GM23338 (cell line): ENCODE measurements around the gene ATG4B. TPM values are rescaled to one million over a fixed set of nuclear protein-coding genes. Genes with fewer than 3 reads are reported as not detected.

Experiments used
- ATAC-seq: fragments of 200-7000 bp; cut with Tn5 transposase; 3 replicates; pipeline ENCODE4 v1.9.1; 2020
- DNase-seq: peaks from one replicate; pipeline ENCODE4 v3.0.0-alpha.2; 2015; ENCODE audit warnings: low spot score
- H2AFZ ChIP-seq: fragments of 200-600 bp; sonication (generic); 2 replicates; pipeline ENCODE4 v1.8.0; 2016; ENCODE audit warnings: antibody characterized with exemption, mild to moderate bottlenecking, moderate library complexity
- H3F3A ChIP-seq: fragments of 200-600 bp; sonication (generic); replicated peaks from 2 replicates; pipeline ENCODE4 v1.8.0; 2017; ENCODE audit warnings: antibody characterized with exemption, mixed run types, low read depth
- H3K27ac ChIP-seq: fragments of 200-600 bp; sonication (generic); 2 replicates; pipeline ENCODE4 v1.6.1; 2016; ENCODE audit warnings: low read depth
- H3K27me3 ChIP-seq: fragments of 200-600 bp; sonication (generic); 2 replicates; pipeline ENCODE4 v1.8.0; 2016; ENCODE audit warnings: mild to moderate bottlenecking, mixed run types, moderate library complexity; ENCODE audit not compliant: insufficient read depth
- H3K36me3 ChIP-seq: fragments of 200-600 bp; sonication (generic); 2 replicates; pipeline ENCODE4 v1.8.0; 2016; ENCODE audit warnings: mild to moderate bottlenecking; ENCODE audit not compliant: insufficient read depth
- H3K4me1 ChIP-seq: fragments of 200-600 bp; sonication (generic); 2 replicates; pipeline ENCODE4 v1.8.0; 2016; ENCODE audit warnings: mild to moderate bottlenecking, moderate library complexity; ENCODE audit not compliant: insufficient read depth
- H3K4me2 ChIP-seq: fragments of 200-600 bp; sonication (generic); 2 replicates; pipeline ENCODE4 v1.7.1; 2017; ENCODE audit warnings: mixed run types
- H3K4me3 ChIP-seq: fragments of 200-600 bp; sonication (generic); 2 replicates; pipeline ENCODE4 v1.6.1; 2016; ENCODE audit warnings: mixed run types
- H3K79me2 ChIP-seq: fragments of 200-600 bp; sonication (generic); replicated peaks from 2 replicates; pipeline ENCODE4 v1.8.0; 2017; ENCODE audit warnings: mild to moderate bottlenecking; ENCODE audit not compliant: insufficient read depth
- H3K9me2 ChIP-seq: fragments of 200-600 bp; sonication (generic); 2 replicates; pipeline ENCODE4 v1.8.0; 2017; ENCODE audit not compliant: insufficient read depth
- H4K20me1 ChIP-seq: fragments of 200-600 bp; sonication (generic); replicated peaks from 2 replicates; pipeline ENCODE4 v1.8.0; 2017; ENCODE audit warnings: mild to moderate bottlenecking; ENCODE audit not compliant: insufficient read depth
- H3K27ac Mint-ChIP-seq: 2 replicates; pipeline ENCODE4 v1.8.0; 2020; ENCODE audit warnings: inconsistent platforms, mild to moderate bottlenecking, moderate library complexity, mixed read lengths
- H3K27me3 Mint-ChIP-seq: 3 replicates; pipeline ENCODE4 v1.8.0; 2022; ENCODE audit warnings: low read depth, mild to moderate bottlenecking, moderate library complexity, mixed read lengths, inconsistent platforms; ENCODE audit not compliant: insufficient read depth, poor library complexity
- H3K36me3 Mint-ChIP-seq: 3 replicates; pipeline ENCODE4 v1.8.0; 2021; ENCODE audit warnings: low read depth, mild to moderate bottlenecking, inconsistent platforms, moderate library complexity, mixed read lengths
- H3K4me1 Mint-ChIP-seq: 3 replicates; pipeline ENCODE4 v1.8.0; 2020; ENCODE audit warnings: mild to moderate bottlenecking, inconsistent platforms, mixed read lengths
- H3K4me3 Mint-ChIP-seq: 3 replicates; pipeline ENCODE4 v1.8.0; 2021; ENCODE audit warnings: moderate library complexity, mild to moderate bottlenecking, inconsistent platforms, mixed read lengths
- H3K9me3 Mint-ChIP-seq: 3 replicates; pipeline ENCODE4 v1.8.0; 2020; ENCODE audit warnings: moderate library complexity, mild to moderate bottlenecking, inconsistent platforms, mixed read lengths
- CREB1 ChIP-seq: fragments of 250-450 bp; sonication (Bioruptor Pico); IDR thresholded peaks from 2 replicates; pipeline ENCODE4 v1.5.0; 2020; ENCODE audit warnings: low read depth, mild to moderate bottlenecking, moderate library complexity
- CTCF ChIP-seq, 2 experiments: fragments of 200-600 bp in 1 of 2; sonication (generic) in 1 of 2; conservative IDR thresholded peaks; 2 replicates each; pipeline versions ENCODE4 v1.5.1 to v1.6.1; 2016 to 2017; ENCODE audit warnings: antibody characterized with exemption in 2 of 2, low read depth in 2 of 2, mild to moderate bottlenecking in 2 of 2, moderate library complexity in 1 of 2
- ETS1 ChIP-seq: IDR thresholded peaks from 2 replicates; pipeline ENCODE4 v1.6.1; 2016; ENCODE audit warnings: antibody characterized with exemption
- EZH2 ChIP-seq: fragments of 200-600 bp; sonication (generic); IDR thresholded peaks from one replicate; pipeline ENCODE4 v1.8.0; 2017; ENCODE audit warnings: antibody characterized with exemption, mild to moderate bottlenecking, low read depth; ENCODE audit not compliant: unreplicated experiment
- EZH2phosphoT487 ChIP-seq: fragments of 200-600 bp; sonication (generic); IDR thresholded peaks from one replicate; pipeline ENCODE4 v1.8.1; 2018; ENCODE audit warnings: antibody characterized with exemption; ENCODE audit not compliant: unreplicated experiment
- JUNB ChIP-seq: IDR thresholded peaks from one replicate; pipeline ENCODE4 v1.6.1; 2016; ENCODE audit warnings: antibody characterized with exemption; ENCODE audit not compliant: unreplicated experiment
- NANOG ChIP-seq: IDR thresholded peaks from 2 replicates; pipeline ENCODE4 v1.6.1; 2016; ENCODE audit warnings: antibody characterized with exemption, borderline replicate concordance
- POLR2AphosphoS5 ChIP-seq: IDR thresholded peaks from 2 replicates; pipeline ENCODE4 v1.6.1; 2016; ENCODE audit warnings: antibody characterized with exemption, low read depth
- STAT1 ChIP-seq: IDR thresholded peaks from one replicate; pipeline ENCODE4 v1.6.1; 2016; ENCODE audit warnings: antibody characterized with exemption; ENCODE audit not compliant: unreplicated experiment
- ZNF114 ChIP-seq: fragments of 250-450 bp; sonication (Bioruptor Pico); IDR thresholded peaks from 2 replicates; pipeline ENCODE4 v1.5.0; 2020; ENCODE audit warnings: mild to moderate bottlenecking, moderate library complexity
- ZNF331 ChIP-seq: fragments of 250-450 bp; sonication (Bioruptor Pico); IDR thresholded peaks from 2 replicates; pipeline ENCODE4 v1.5.0; 2020; ENCODE audit warnings: low read depth, mild to moderate bottlenecking, moderate library complexity
- polyA plus RNA-seq: library from polyadenylated mRNA; unstranded; fragments of >200 nt; fragmentation: Nextera tagmentation; extraction: Ambion mirVana; gene quantifications from 2 replicates; pipeline ENCODE4 v1.2.1, GENCODE V29; 2016
- total RNA-seq: library from RNA; depleted of rRNA; stranded (reverse); fragments of >200 nt; shearing (Covaris generic); gene quantifications from 2 replicates; pipeline ENCODE4 v1.2.3, GENCODE V29; 2014
- TF ChIP-seq, protein P1 (sequence below): IDR thresholded peaks from one replicate; pipeline ENCODE4 v1.6.1; 2018; ENCODE audit warnings: antibody characterized with exemption; ENCODE audit not compliant: unreplicated experiment
- TF ChIP-seq, protein P2 (sequence below): fragments of 250-450 bp; sonication (Bioruptor Pico); IDR thresholded peaks from 2 replicates; pipeline ENCODE4 v1.5.0; 2020; ENCODE audit warnings: mild to moderate bottlenecking, moderate library complexity

ATG4B gene
- total and polyA plus RNA-seq, 2 experiments from 2014 or later: 102 to 104 TPM

DNA sequence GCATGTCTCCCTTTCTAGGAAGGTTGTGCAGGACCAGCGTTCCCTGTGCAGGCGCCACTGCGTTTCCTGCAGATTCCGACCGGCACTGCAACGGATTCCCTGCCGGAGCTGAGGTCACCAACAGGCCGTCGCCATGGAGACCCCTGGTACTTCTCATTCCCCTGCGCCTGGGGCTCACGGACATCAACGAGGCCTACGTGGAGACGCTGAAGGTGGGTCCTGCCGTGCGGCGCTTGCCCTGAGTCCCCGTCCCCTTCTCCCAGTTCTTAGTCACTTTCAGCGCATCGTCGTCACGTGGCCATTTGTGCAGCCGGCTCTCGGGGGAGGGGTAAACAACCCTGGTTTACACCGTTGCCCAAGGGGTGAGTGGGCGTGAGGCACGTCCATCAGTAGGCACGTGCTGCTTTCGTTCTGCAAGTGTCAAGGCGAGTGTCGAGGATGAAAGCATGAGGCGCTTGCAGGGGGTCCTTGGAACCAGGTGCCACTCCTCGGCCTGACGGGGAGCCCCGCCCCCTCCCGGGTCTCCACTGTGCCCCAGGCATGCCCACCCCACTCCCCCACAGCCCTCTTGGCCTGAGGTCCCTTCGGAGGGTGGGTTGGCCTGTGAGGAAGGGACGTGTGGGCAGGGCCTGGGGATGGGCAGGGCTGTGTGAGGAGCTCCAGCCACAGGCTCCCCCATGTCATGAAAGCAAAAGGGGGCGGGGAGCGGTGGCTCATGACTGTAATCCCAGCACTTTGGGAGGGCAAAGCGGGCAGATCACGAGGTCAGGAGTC, 29.3 kb downstream of the ATG4B start:
- H3K4me1 ChIP-seq: no peaks in the 10 kb centered on the region
- H3K4me1 Mint-ChIP-seq: peaks cover 4% of the 10 kb centered on the region; the same call in 2 of the 3 replicates
- 0 out of 2 replicates have a peak, but pooled peaks cover 2% of the 10 kb centered on the region for H3F3A ChIP-seq
- no peak overlapping the region for H2AFZ ChIP-seq
- TF ChIP-seq NANOG (no peak), ZNF331 (no peak), POLR2AphosphoS5 (no peak), ZNF114 (CRISPR knock-in tag) (no peak), EZH2phosphoT487 (no peak), ETS1 (no peak), CTCF (conservative IDR thresholded peaks at IDR 0.05; ENCODE audit: low read depth in 2 of 2) (no peak), STAT1 (no peak), EZH2 (no peak), CREB1 (no peak), JUNB (no peak)
- TF ChIP-seq, protein P1, sequence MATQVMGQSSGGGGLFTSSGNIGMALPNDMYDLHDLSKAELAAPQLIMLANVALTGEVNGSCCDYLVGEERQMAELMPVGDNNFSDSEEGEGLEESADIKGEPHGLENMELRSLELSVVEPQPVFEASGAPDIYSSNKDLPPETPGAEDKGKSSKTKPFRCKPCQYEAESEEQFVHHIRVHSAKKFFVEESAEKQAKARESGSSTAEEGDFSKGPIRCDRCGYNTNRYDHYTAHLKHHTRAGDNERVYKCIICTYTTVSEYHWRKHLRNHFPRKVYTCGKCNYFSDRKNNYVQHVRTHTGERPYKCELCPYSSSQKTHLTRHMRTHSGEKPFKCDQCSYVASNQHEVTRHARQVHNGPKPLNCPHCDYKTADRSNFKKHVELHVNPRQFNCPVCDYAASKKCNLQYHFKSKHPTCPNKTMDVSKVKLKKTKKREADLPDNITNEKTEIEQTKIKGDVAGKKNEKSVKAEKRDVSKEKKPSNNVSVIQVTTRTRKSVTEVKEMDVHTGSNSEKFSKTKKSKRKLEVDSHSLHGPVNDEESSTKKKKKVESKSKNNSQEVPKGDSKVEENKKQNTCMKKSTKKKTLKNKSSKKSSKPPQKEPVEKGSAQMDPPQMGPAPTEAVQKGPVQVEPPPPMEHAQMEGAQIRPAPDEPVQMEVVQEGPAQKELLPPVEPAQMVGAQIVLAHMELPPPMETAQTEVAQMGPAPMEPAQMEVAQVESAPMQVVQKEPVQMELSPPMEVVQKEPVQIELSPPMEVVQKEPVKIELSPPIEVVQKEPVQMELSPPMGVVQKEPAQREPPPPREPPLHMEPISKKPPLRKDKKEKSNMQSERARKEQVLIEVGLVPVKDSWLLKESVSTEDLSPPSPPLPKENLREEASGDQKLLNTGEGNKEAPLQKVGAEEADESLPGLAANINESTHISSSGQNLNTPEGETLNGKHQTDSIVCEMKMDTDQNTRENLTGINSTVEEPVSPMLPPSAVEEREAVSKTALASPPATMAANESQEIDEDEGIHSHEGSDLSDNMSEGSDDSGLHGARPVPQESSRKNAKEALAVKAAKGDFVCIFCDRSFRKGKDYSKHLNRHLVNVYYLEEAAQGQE: no peak
- TF ChIP-seq, protein P2, sequence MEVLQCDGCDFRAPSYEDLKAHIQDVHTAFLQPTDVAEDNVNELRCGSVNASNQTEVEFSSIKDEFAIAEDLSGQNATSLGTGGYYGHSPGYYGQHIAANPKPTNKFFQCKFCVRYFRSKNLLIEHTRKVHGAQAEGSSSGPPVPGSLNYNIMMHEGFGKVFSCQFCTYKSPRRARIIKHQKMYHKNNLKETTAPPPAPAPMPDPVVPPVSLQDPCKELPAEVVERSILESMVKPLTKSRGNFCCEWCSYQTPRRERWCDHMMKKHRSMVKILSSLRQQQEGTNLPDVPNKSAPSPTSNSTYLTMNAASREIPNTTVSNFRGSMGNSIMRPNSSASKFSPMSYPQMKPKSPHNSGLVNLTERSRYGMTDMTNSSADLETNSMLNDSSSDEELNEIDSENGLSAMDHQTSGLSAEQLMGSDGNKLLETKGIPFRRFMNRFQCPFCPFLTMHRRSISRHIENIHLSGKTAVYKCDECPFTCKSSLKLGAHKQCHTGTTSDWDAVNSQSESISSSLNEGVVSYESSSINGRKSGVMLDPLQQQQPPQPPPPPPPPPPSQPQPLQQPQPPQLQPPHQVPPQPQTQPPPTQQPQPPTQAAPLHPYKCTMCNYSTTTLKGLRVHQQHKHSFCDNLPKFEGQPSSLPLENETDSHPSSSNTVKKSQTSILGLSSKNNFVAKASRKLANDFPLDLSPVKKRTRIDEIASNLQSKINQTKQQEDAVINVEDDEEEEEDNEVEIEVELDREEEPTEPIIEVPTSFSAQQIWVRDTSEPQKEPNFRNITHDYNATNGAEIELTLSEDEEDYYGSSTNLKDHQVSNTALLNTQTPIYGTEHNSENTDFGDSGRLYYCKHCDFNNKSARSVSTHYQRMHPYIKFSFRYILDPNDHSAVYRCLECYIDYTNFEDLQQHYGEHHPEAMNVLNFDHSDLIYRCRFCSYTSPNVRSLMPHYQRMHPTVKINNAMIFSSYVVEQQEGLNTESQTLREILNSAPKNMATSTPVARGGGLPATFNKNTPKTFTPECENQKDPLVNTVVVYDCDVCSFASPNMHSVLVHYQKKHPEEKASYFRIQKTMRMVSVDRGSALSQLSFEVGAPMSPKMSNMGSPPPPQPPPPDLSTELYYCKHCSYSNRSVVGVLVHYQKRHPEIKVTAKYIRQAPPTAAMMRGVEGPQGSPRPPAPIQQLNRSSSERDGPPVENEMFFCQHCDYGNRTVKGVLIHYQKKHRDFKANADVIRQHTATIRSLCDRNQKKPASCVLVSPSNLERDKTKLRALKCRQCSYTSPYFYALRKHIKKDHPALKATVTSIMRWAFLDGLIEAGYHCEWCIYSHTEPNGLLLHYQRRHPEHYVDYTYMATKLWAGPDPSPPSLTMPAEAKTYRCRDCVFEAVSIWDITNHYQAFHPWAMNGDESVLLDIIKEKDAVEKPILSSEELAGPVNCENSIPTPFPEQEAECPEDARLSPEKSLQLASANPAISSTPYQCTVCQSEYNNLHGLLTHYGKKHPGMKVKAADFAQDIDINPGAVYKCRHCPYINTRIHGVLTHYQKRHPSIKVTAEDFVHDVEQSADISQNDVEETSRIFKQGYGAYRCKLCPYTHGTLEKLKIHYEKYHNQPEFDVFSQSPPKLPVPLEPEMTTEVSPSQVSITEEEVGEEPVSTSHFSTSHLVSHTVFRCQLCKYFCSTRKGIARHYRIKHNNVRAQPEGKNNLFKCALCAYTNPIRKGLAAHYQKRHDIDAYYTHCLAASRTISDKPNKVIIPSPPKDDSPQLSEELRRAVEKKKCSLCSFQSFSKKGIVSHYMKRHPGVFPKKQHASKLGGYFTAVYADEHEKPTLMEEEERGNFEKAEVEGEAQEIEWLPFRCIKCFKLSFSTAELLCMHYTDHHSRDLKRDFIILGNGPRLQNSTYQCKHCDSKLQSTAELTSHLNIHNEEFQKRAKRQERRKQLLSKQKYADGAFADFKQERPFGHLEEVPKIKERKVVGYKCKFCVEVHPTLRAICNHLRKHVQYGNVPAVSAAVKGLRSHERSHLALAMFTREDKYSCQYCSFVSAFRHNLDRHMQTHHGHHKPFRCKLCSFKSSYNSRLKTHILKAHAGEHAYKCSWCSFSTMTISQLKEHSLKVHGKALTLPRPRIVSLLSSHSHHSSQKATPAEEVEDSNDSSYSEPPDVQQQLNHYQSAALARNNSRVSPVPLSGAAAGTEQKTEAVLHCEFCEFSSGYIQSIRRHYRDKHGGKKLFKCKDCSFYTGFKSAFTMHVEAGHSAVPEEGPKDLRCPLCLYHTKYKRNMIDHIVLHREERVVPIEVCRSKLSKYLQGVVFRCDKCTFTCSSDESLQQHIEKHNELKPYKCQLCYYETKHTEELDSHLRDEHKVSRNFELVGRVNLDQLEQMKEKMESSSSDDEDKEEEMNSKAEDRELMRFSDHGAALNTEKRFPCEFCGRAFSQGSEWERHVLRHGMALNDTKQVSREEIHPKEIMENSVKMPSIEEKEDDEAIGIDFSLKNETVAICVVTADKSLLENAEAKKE: no peak
- no peak overlapping the region for H3K27ac ChIP-seq
- H3K4me3 ChIP-seq: no peak overlapping the region
- H3K79me2 ChIP-seq: no peaks in the 10 kb centered on the region
- peaks cover 4% of the 10 kb centered on the region; the same call in 1 of the 2 replicates for H3K36me3 ChIP-seq
- H3K27me3 ChIP-seq: no peaks in the 10 kb centered on the region
- no peak overlapping the region for H3K4me3 Mint-ChIP-seq
- H3K9me2 ChIP-seq: no peaks in the 10 kb centered on the region
- peaks cover 4% of the 10 kb centered on the region for H4K20me1 ChIP-seq
- no peak overlapping the region for H3K27ac Mint-ChIP-seq
- no peak overlapping the region for H3K4me2 ChIP-seq
- DNase-seq (peak; percentile 37), ATAC-seq (no peak)
- H3K36me3 Mint-ChIP-seq: peaks cover 45% of the 10 kb centered on the region
- H3K9me3 Mint-ChIP-seq: no peaks in the 10 kb centered on the region; the same call in 2 of the 3 replicates
- peaks cover 9% of the 10 kb centered on the region for H3K27me3 Mint-ChIP-seq
